Activated CD4-positive, alpha-beta T cell treated with anti-CD3 and anti-CD28 coated beads, Interleukin-2, amount 50 U/mL, for 48 hours (primary cell): Measurements from ENCODE around the gene TMEM259.

ENCODE experiments used
- DNase-seq, 2 experiments: peaks; one replicate each; pipeline ENCODE4 v3.0.0-alpha.2; 2020

Gene TMEM259

GRCh38 chr19:1000591-1001537 is 20.1 kb downstream of the TMEM259 start:
- DNase-seq: no peak

- peak; percentile 80 to 83 for DNase-seq
Measured at GRCh38 chr19:1000095-1000494, 20.8 kb downstream of the TMEM259 start, which contains the start of gene GRIN3B. Gene GRIN3B (plus strand): TSS chr19:1000419. CDS start chr19:1000438, 19 bp downstream.

- DNase-seq: no peak
Measured at GRCh38 chr19:999379-999719, 21.6 kb downstream of the TMEM259 start.

GRCh38 chr19:998064-998463 is 22.9 kb downstream of the TMEM259 start:
- no peak for DNase-seq

GRCh38 chr19:996051-996838 is 24.7 kb downstream of the TMEM259 start:
- peak; percentile 70 to 73 for DNase-seq

GRCh38 chr19:995051-995827 is 25.7 kb downstream of the TMEM259 start:
- DNase-seq: no peak

GRCh38 chr19:994516-994915 is 26.4 kb downstream of the TMEM259 start:
- no peak for DNase-seq

- no peak for DNase-seq
Measured at GRCh38 chr19:993831-994393, 27.0 kb downstream of the TMEM259 start.

- no peak for DNase-seq
Measured at GRCh38 chr19:993361-993830, 27.5 kb downstream of the TMEM259 start.

- DNase-seq: no peak
Measured at GRCh38 chr19:992670-993055, 28.3 kb downstream of the TMEM259 start.

GRCh38 chr19:991932-992669 is 28.8 kb downstream of the TMEM259 start:
- no peak for DNase-seq

- DNase-seq: peak; percentile 65 to 68
Measured at GRCh38 chr19:991174-991931, 29.6 kb downstream of the TMEM259 start.

- DNase-seq: no peak
Measured at GRCh38 chr19:990746-991145, 30.2 kb downstream of the TMEM259 start.

- DNase-seq: no peak
Measured at GRCh38 chr19:990119-990571, 30.8 kb downstream of the TMEM259 start.

- DNase-seq: no peak
Measured at GRCh38 chr19:989381-990081, 31.4 kb downstream of the TMEM259 start.

GRCh38 chr19:988510-988909 is 32.4 kb downstream of the TMEM259 start:
- DNase-seq: no peak

GRCh38 chr19:988081-988480 is 32.8 kb downstream of the TMEM259 start:
- DNase-seq: no peak

GRCh38 chr19:986083-986482 is 34.8 kb downstream of the TMEM259 start:
- DNase-seq: no peak

- DNase-seq: peak; percentile 91 to 94
Measured at GRCh38 chr19:984165-984967, 36.6 kb downstream of the TMEM259 start, which contains the start of gene WDR18. Gene WDR18 (plus strand): TSS chr19:984345. CDS start chr19:984354, 9 bp downstream.
